ENCODE measurements around the gene STK32A. TPM values are rescaled to one million over a fixed set of nuclear protein-coding genes. Genes with fewer than 3 reads are reported as not detected.

The STK32A gene
- total and polyA plus RNA-seq, 9 of the 15 experiments (the other 6 are each of a cell fraction or from before 2014, with no cell fraction given): not detected

DNA sequence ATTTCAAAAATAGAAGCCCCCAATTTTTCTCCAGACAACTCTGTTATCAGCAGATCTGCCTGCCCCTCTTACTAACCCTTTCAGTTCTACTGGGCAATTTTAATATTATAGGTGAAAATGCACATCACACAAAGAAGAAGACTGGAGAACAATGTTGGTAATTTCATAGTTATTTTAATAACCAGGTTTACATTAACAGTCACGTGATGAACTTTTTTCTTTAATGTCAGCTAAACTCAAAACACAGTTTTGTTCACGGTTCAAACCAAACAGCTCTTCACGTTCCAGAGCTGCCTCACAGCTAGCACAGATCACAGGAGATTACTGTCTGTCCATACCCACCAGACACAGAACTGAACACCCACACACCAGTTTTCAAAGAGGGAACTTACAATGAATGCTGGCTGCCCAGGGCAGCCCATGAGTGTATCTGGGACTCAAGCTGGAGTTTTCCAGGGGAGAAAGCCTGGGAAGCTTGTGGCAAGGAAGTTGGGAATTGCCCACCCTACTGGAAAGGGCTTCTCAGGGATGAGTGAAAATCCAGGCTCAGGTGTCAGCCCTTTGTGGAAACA is 155.9 kb downstream of the STK32A start:
- H3K79me2 ChIP-seq (ENCODE audit: control insufficient read depth, insufficient read depth, low read length): no peaks in the 10 kb centered on the region
- H3K9me1 ChIP-seq (ENCODE audit: control insufficient read depth, insufficient read depth, low read length): no peaks in the 10 kb centered on the region
- no peak overlapping the region for H3K4me2 ChIP-seq (ENCODE audit: insufficient read depth, low read length)
- H3K4me3 ChIP-seq: no peak overlapping the region
- ATAC-seq (no peak), DNase-seq (ENCODE audit: extremely low read depth in 1 of 4, low spot score in 3 of 4) (no peak), FAIRE-seq (no peak)
- CTCF ChIA-PET (ENCODE audit: low intra/inter-chr PET ratio): no interaction called here
- H3K27ac ChIP-seq (ENCODE audit: extremely low read depth, low read depth, low read length): no peak overlapping the region
- no peaks in the 10 kb centered on the region for H3K36me3 ChIP-seq (ENCODE audit: control insufficient read depth, insufficient read depth, low read length)
- POLR2A ChIA-PET: no interaction called here
- in situ Hi-C loops (cut with MboI): no loop called here
- no peaks in the 10 kb centered on the region for H3K9me3 ChIP-seq (replicated peaks; ENCODE audit: control insufficient read depth, insufficient read depth, low read depth, low read length)
- no peaks in the 10 kb centered on the region for H3K27me3 ChIP-seq (ENCODE audit: control insufficient read depth in 2 of 2, insufficient read depth in 2 of 2, low read length in 2 of 2)
- intact Hi-C loops (cut with micrococcal nuclease): loop anchor here (10.0 kb wide), 1 partner anchor 166 kb away; no protein-coding TSS in a partner anchor
- 0% methylated on average over 3 of the region's 3 CpGs for WGBS (ENCODE audit: insufficient coverage, low coverage, missing lambda C conversion rate)
- TF ChIP-seq, protein P1, sequence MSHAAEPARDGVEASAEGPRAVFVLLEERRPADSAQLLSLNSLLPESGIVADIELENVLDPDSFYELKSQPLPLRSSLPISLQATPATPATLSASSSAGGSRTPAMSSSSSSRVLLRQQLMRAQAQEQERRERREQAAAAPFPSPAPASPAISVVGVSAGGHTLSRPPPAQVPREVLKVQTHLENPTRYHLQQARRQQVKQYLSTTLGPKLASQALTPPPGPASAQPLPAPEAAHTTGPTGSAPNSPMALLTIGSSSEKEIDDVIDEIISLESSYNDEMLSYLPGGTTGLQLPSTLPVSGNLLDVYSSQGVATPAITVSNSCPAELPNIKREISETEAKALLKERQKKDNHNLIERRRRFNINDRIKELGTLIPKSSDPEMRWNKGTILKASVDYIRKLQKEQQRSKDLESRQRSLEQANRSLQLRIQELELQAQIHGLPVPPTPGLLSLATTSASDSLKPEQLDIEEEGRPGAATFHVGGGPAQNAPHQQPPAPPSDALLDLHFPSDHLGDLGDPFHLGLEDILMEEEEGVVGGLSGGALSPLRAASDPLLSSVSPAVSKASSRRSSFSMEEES (CRISPR knock-in tag; IDR thresholded peaks at IDR 0.05): peak; percentile 90
- TF ChIP-seq BRD9 (IDR thresholded peaks at IDR 0.05; ENCODE audit: low read depth, partially characterized antibody) (no peak), PTRF (tag; IDR thresholded peaks at IDR 0.05) (no peak), CBFB (CRISPR knock-in tag; IDR thresholded peaks at IDR 0.05) (no peak)
- no TSS peak for BruUV-seq (replicated peaks)
- no peak overlapping the region for H3K9ac ChIP-seq (ENCODE audit: insufficient read depth in 1 of 2, low read depth in 2 of 2, low read length in 2 of 2)
- no peak overlapping the region for H2AFZ ChIP-seq (ENCODE audit: low read depth, low read length)
- H4K20me1 ChIP-seq (replicated peaks; ENCODE audit: control insufficient read depth, insufficient read depth, low read length): no peaks in the 10 kb centered on the region
- no peaks in the 10 kb centered on the region for H3K4me1 ChIP-seq (replicated peaks in 1 of 2; ENCODE audit: control insufficient read depth in 2 of 2, insufficient read depth in 2 of 2, low read length in 2 of 2)
